Liver (tissue), 9 donors: Measurements from ENCODE around the gene PPFIBP1. TPM values are rescaled to one million over a fixed set of nuclear protein-coding genes. Genes with fewer than 3 reads are reported as not detected.

Experiments used
- DNase-seq: peaks from one replicate; pipeline ENCODE4 v3.0.0-alpha.2; 2017; ENCODE audit warnings: low spot score
- H3K27ac ChIP-seq, 2 donors: one replicate each; pipeline ENCODE4 v1.7.0; 2013; ENCODE audit warnings: inconsistent platforms in 2 of 2, low read length in 2 of 2, control low read depth in 1 of 2, low read depth in 1 of 2, mild to moderate bottlenecking in 1 of 2
- H3K27me3 ChIP-seq, 4 donors: one replicate each; pipeline versions ENCODE4 v1.6.1 to v1.7.0; 2013; ENCODE audit warnings: low read length in 3 of 4, inconsistent platforms in 1 of 4, mild to moderate bottlenecking in 1 of 4, moderate library complexity in 1 of 4; ENCODE audit not compliant: control insufficient read depth in 4 of 4, insufficient read depth in 4 of 4
- H3K36me3 ChIP-seq, 4 donors: one replicate each; pipeline versions ENCODE4 v1.6.1 to v1.7.0; 2013; ENCODE audit warnings: low read length in 3 of 4, mild to moderate bottlenecking in 3 of 4, low read depth in 1 of 4, moderate library complexity in 1 of 4; ENCODE audit not compliant: control insufficient read depth in 4 of 4, insufficient read depth in 3 of 4
- H3K4me1 ChIP-seq, 4 donors: one replicate each; pipeline versions ENCODE4 v1.6.1 to v1.7.0; 2013; ENCODE audit warnings: low read length in 3 of 4, mild to moderate bottlenecking in 3 of 4, moderate library complexity in 1 of 4; ENCODE audit not compliant: control insufficient read depth in 4 of 4, insufficient read depth in 4 of 4
- H3K4me3 ChIP-seq, 3 donors: one replicate each; pipeline versions ENCODE4 v1.6.1 to v1.7.0; 2013; ENCODE audit warnings: low read length in 3 of 3, control low read depth in 1 of 3, low read depth in 1 of 3, mild to moderate bottlenecking in 1 of 3
- H3K9ac ChIP-seq, 2 donors: one replicate each; pipeline ENCODE4 v1.7.0; 2013; ENCODE audit warnings: low read length in 2 of 2, mild to moderate bottlenecking in 2 of 2, moderate library complexity in 2 of 2, control low read depth in 1 of 2, low read depth in 1 of 2
- H3K9me3 ChIP-seq, 4 donors: one replicate each; pipeline versions ENCODE4 v1.6.1 to v1.7.0; 2013; ENCODE audit warnings: low read length in 3 of 4; ENCODE audit not compliant: control insufficient read depth in 4 of 4
- EGR1 ChIP-seq, 2 donors: IDR thresholded peaks; 2 replicates each; pipeline ENCODE4 v1.6.1; 2016 to 2018; ENCODE audit warnings: antibody characterized with exemption in 2 of 2, low read depth in 2 of 2
- FOXA2 ChIP-seq: IDR thresholded peaks from 2 replicates; pipeline ENCODE4 v1.6.1; 2016; ENCODE audit warnings: antibody characterized with exemption
- GABPA ChIP-seq, 2 donors: IDR thresholded peaks in 1 of 2; conservative IDR thresholded peaks in 1 of 2; 2 replicates each; pipeline ENCODE4 v1.6.1; 2016; ENCODE audit warnings: antibody characterized with exemption in 2 of 2, mild to moderate bottlenecking in 1 of 2, moderate library complexity in 1 of 2
- HNF4A ChIP-seq, 2 donors: conservative IDR thresholded peaks; 2 replicates each; pipeline ENCODE4 v1.6.1; 2016; ENCODE audit warnings: antibody characterized with exemption in 2 of 2, mild to moderate bottlenecking in 2 of 2
- HNF4G ChIP-seq: IDR thresholded peaks from 2 replicates; pipeline ENCODE4 v1.6.1; 2016; ENCODE audit warnings: antibody characterized with exemption
- JUND ChIP-seq, 2 donors: IDR thresholded peaks; 2 replicates each; pipeline ENCODE4 v1.6.1; 2016; ENCODE audit warnings: antibody characterized with exemption in 2 of 2
- MAX ChIP-seq: IDR thresholded peaks from 2 replicates; pipeline ENCODE4 v1.6.1; 2016; ENCODE audit warnings: antibody characterized with exemption
- NR2F2 ChIP-seq: IDR thresholded peaks from 2 replicates; pipeline ENCODE4 v1.6.1; 2016; ENCODE audit warnings: antibody characterized with exemption
- RAD21 ChIP-seq, 2 donors: IDR thresholded peaks; 2 replicates each; pipeline ENCODE4 v1.6.1; 2016; ENCODE audit warnings: antibody characterized with exemption in 2 of 2, mild to moderate bottlenecking in 2 of 2
- REST ChIP-seq: IDR thresholded peaks from 2 replicates; pipeline ENCODE4 v1.6.1; 2016; ENCODE audit warnings: antibody characterized with exemption, mild to moderate bottlenecking
- RXRA ChIP-seq, 2 donors: IDR thresholded peaks; 2 replicates each; pipeline ENCODE4 v1.6.1; 2017 to 2018; ENCODE audit warnings: antibody characterized with exemption in 2 of 2, mild to moderate bottlenecking in 1 of 2
- SP1 ChIP-seq: IDR thresholded peaks from 2 replicates; pipeline ENCODE4 v1.6.1; 2018; ENCODE audit warnings: antibody characterized with exemption, mild to moderate bottlenecking
- TAF1 ChIP-seq: conservative IDR thresholded peaks from 2 replicates; pipeline ENCODE4 v1.6.1; 2016; ENCODE audit warnings: antibody characterized with exemption, mild to moderate bottlenecking
- YY1 ChIP-seq: IDR thresholded peaks from 2 replicates; pipeline ENCODE4 v1.6.1; 2016; ENCODE audit warnings: antibody characterized with exemption, mild to moderate bottlenecking
- WGBS: extraction: QIAGEN DNeasy Blood & Tissue Kit; methylation state at CpG from one replicate; pipeline ENCODE4 v1.1.7; 2013; 5-methylcytosine and 5-hydroxymethylcytosine counted together
- polyA plus RNA-seq, 2 donors: library from polyadenylated mRNA; stranded (reverse) in 1 of 2; unstranded in 1 of 2; fragments of 200-250 nt in 1 of 2; fragments of >200 nt in 1 of 2; fragmentation: Nextera tagmentation in 1 of 2; extraction: Ambion mirVana in 1 of 2; gene quantifications; one replicate each; pipeline versions ENCODE4 v1.2.1 to v1.2.3, GENCODE V29; 2013 to 2015
- total RNA-seq, 2 donors: library from RNA; depleted of rRNA; stranded (reverse); fragments of >200 nt; gene quantifications; one replicate each; pipeline ENCODE4 v1.2.3, GENCODE V29; 2014
- TF ChIP-seq, protein P1 (sequence below): IDR thresholded peaks from 2 replicates; pipeline ENCODE4 v1.6.1; 2016; ENCODE audit warnings: antibody characterized with exemption
- donor health status: healthy.
- donor health status: healthy.
- donor health status: healthy.
- donor health status: healthy.
- donor health status: healthy.

The PPFIBP1 gene
- total and polyA plus RNA-seq, 4 donors: 10.5 to 65.8 (median 17.4) TPM

GRCh38 chr12:27478949-27479348 is 45.1 kb upstream of the PPFIBP1 start:
- DNase-seq: no peak
- TF ChIP-seq FOXA2 (no peak), RXRA (IDR thresholded peaks at IDR 0.05) (no peak), GABPA (IDR thresholded peaks at IDR 0.05 in 1 of 2, conservative IDR thresholded peaks at IDR 0.05 in 1 of 2) (no peak), JUND (IDR thresholded peaks at IDR 0.05) (no peak), REST (no peak), EGR1 (IDR thresholded peaks at IDR 0.05; ENCODE audit: low read depth in 2 of 2) (no peak), YY1 (no peak), SP1 (no peak), HNF4G (no peak)
- TF ChIP-seq, protein P1, sequence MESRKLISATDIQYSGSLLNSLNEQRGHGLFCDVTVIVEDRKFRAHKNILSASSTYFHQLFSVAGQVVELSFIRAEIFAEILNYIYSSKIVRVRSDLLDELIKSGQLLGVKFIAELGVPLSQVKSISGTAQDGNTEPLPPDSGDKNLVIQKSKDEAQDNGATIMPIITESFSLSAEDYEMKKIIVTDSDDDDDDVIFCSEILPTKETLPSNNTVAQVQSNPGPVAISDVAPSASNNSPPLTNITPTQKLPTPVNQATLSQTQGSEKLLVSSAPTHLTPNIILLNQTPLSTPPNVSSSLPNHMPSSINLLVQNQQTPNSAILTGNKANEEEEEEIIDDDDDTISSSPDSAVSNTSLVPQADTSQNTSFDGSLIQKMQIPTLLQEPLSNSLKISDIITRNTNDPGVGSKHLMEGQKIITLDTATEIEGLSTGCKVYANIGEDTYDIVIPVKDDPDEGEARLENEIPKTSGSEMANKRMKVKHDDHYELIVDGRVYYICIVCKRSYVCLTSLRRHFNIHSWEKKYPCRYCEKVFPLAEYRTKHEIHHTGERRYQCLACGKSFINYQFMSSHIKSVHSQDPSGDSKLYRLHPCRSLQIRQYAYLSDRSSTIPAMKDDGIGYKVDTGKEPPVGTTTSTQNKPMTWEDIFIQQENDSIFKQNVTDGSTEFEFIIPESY: no peak
- H3K4me1 ChIP-seq: peaks cover 1 to 7% (median 3%) of the 10 kb centered on the region in 4 donors
- H3K9ac ChIP-seq: no peak overlapping the region
- no peak overlapping the region for H3K4me3 ChIP-seq
- no peaks in the 10 kb centered on the region for H3K36me3 ChIP-seq
- no peak overlapping the region for H3K27ac ChIP-seq
- H3K9me3 ChIP-seq: peaks cover 0 to 15% (median 2%) of the 10 kb centered on the region in 4 donors
- H3K27me3 ChIP-seq: no peaks in the 10 kb centered on the region

DNA sequence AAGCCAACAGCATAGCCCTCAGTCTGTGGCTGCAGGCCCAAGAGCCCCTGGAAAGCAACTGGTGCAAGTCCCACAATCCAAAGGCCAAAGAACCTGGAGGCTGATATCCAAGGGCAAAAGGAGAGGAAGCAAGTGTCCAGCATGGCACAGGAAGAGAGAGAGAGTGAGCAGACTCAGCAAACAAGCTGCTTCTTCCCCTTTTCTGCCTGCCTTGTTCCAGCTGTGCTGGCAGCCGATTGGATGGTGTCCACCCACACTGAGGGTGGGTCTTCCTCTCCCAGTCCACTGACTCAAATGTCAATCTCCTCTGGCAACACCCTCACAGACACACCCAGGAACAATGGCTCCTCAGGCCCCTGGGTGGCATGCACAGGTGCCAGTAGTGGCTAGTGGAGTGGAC is 44.0 kb upstream of the PPFIBP1 start:
- Histone ChIP-seq H3K27ac (no peak overlapping the region), H3K4me3 (no peak overlapping the region), H3K27me3 (no peaks in the 10 kb centered on the region), H3K9me3 (peaks cover 0 to 15% (median 2%) of the 10 kb centered on the region in 4 donors), H3K4me1 (peaks cover 0 to 1% (median 0%) of the 10 kb centered on the region in 4 donors), H3K36me3 (no peaks in the 10 kb centered on the region), H3K9ac (no peak overlapping the region)
- no peak for TF ChIP-seq EGR1 (IDR thresholded peaks at IDR 0.05; ENCODE audit: low read depth in 2 of 2)
- no peak for TF ChIP-seq SP1
- TF ChIP-seq RAD21 (IDR thresholded peaks at IDR 0.05): no peak
- no peak for TF ChIP-seq TAF1
- TF ChIP-seq MAX: no peak
- TF ChIP-seq YY1: no peak
- TF ChIP-seq NR2F2: no peak
- TF ChIP-seq REST: no peak
- no peak for TF ChIP-seq FOXA2
- TF ChIP-seq JUND (IDR thresholded peaks at IDR 0.05): no peak
- TF ChIP-seq, protein P1: no peak
- TF ChIP-seq HNF4A (conservative IDR thresholded peaks at IDR 0.05): no peak
- DNase-seq: no peak
- WGBS: 88% methylated on average over 1 of the region's 1 CpG
